ENCODE data around the gene ZBTB6. TPM values are rescaled to one million over a fixed set of nuclear protein-coding genes. Genes with fewer than 3 reads are reported as not detected.

The ZBTB6 gene
- total RNA-seq, 3 donors from 2014 or later: 8.2 to 17.4 (median 11.1) TPM

GRCh38 chr9:122950263-122950662 lies 37.1 kb upstream of the ZBTB6 start:
- H3K9me3 ChIP-seq: no peaks in the 10 kb centered on the region
- no peaks in the 10 kb centered on the region for H3K36me3 ChIP-seq
- DNase-seq (ENCODE audit: low spot score in 2 of 2): no peak
- H3K27ac ChIP-seq: no peak overlapping the region
- no peak for TF ChIP-seq CTCF (IDR thresholded peaks at IDR 0.05)
- no peak for TF ChIP-seq POLR2AphosphoS5 (IDR thresholded peaks at IDR 0.05)
- H3K27me3 ChIP-seq: no peaks in the 10 kb centered on the region
- peaks cover 0 to 13% of the 10 kb centered on the region in 2 donors for H3K4me1 ChIP-seq
- intact Hi-C loops (cut with DNase I; ENCODE audit: low total_unique reads): no loop called here
- no peak overlapping the region for H3K4me3 ChIP-seq

- DNase-seq (ENCODE audit: low spot score in 2 of 2): no peak
- Histone ChIP-seq H3K4me3 (no peak overlapping the region), H3K27me3 (no peaks in the 10 kb centered on the region), H3K4me1 (peaks cover 0 to 13% of the 10 kb centered on the region in 2 donors), H3K36me3 (no peaks in the 10 kb centered on the region), H3K27ac (no peak overlapping the region), H3K9me3 (no peaks in the 10 kb centered on the region)
- intact Hi-C loops (cut with DNase I; ENCODE audit: low total_unique reads): no loop called here
- no peak for TF ChIP-seq POLR2AphosphoS5 (IDR thresholded peaks at IDR 0.05)
- no peak for TF ChIP-seq CTCF (IDR thresholded peaks at IDR 0.05)
- TF ChIP-seq POLR2A (IDR thresholded peaks at IDR 0.05): no peak
These were observed 36.6 kb upstream of the ZBTB6 start for GRCh38 chr9:122949696-122950095.

- Histone ChIP-seq H3K27ac (peak overlapping the region in 1 of 2 donors; percentile 33), H3K9me3 (no peaks in the 10 kb centered on the region), H3K4me1 (no peaks in the 10 kb centered on the region), H3K36me3 (no peaks in the 10 kb centered on the region), H3K4me3 (peak overlapping the region in 1 of 3 donors; percentile 27), H3K27me3 (no peaks in the 10 kb centered on the region)
- no peak for DNase-seq (ENCODE audit: low spot score in 2 of 2)
- intact Hi-C loops (cut with DNase I; ENCODE audit: low total_unique reads): no loop called here
- TF ChIP-seq CTCF (IDR thresholded peaks at IDR 0.05) (no peak), POLR2A (IDR thresholded peaks at IDR 0.05) (no peak), POLR2AphosphoS5 (IDR thresholded peaks at IDR 0.05) (no peak)
These were observed 35.2 kb upstream of the ZBTB6 start for GRCh38 chr9:122948313-122948712.

GRCh38 chr9:122946461-122947005 lies 33.4 kb upstream of the ZBTB6 start:
- Histone ChIP-seq H3K27me3 (no peaks in the 10 kb centered on the region), H3K36me3 (no peaks in the 10 kb centered on the region), H3K4me1 (no peaks in the 10 kb centered on the region), H3K4me3 (no peak overlapping the region), H3K9me3 (no peaks in the 10 kb centered on the region), H3K27ac (no peak overlapping the region)
- intact Hi-C loops (cut with DNase I; ENCODE audit: low total_unique reads): no loop called here
- TF ChIP-seq POLR2AphosphoS5 (IDR thresholded peaks at IDR 0.05): no peak
- no peak for TF ChIP-seq POLR2A (IDR thresholded peaks at IDR 0.05)
- TF ChIP-seq CTCF (IDR thresholded peaks at IDR 0.05): no peak
- no peak for DNase-seq (ENCODE audit: low spot score in 2 of 2)

- H3K9me3 ChIP-seq: no peaks in the 10 kb centered on the region
- H3K27me3 ChIP-seq: no peaks in the 10 kb centered on the region
- H3K4me1 ChIP-seq: no peaks in the 10 kb centered on the region
- DNase-seq (ENCODE audit: low spot score in 2 of 2): no peak
- H3K27ac ChIP-seq: no peak overlapping the region
- H3K4me3 ChIP-seq: no peak overlapping the region
- TF ChIP-seq POLR2AphosphoS5 (IDR thresholded peaks at IDR 0.05) (no peak), CTCF (IDR thresholded peaks at IDR 0.05) (no peak), POLR2A (IDR thresholded peaks at IDR 0.05) (no peak)
- H3K36me3 ChIP-seq: no peaks in the 10 kb centered on the region
- intact Hi-C loops (cut with DNase I; ENCODE audit: low total_unique reads): no loop called here
These were observed 32.1 kb upstream of the ZBTB6 start for GRCh38 chr9:122944960-122945888.

Data from breast epithelium (tissue), 4 donors.